Astrocyte (in vitro differentiated cells and primary cell): Measurements from ENCODE around the gene HSD17B8. TPM values are rescaled to one million over a fixed set of nuclear protein-coding genes. Genes with fewer than 3 reads are reported as not detected.
A peak's percentile ranks its signal among the peaks of the same experiment; 100 is the strongest.

Experiments used
- DNase-seq: peaks from one replicate; pipeline ENCODE4 v3.0.0-alpha.2; 2010; ENCODE audit warnings: low read depth
- FAIRE-seq: peaks from 2 replicates; lab custom pipeline; 2011; peaks lifted over from hg19 to GRCh38; lab: Jason Lieb, UNC
- H2AFZ ChIP-seq: 2 replicates; pipeline ENCODE4 v1.6.0; 2012; ENCODE audit warnings: low read depth, low read length, inconsistent platforms
- H3K27ac ChIP-seq: 2 replicates; pipeline ENCODE4 v1.5.1; 2011; ENCODE audit warnings: low read depth, low read length, inconsistent platforms
- H3K27me3 ChIP-seq: 2 replicates; pipeline ENCODE4 v1.6.0; 2011; ENCODE audit warnings: low read length, inconsistent platforms; ENCODE audit not compliant: insufficient read depth
- H3K36me3 ChIP-seq: 2 replicates; pipeline ENCODE4 v1.5.1; 2011; ENCODE audit warnings: low read length, inconsistent platforms; ENCODE audit not compliant: insufficient read depth
- H3K4me1 ChIP-seq: 2 replicates; pipeline ENCODE4 v1.5.1; 2011; ENCODE audit warnings: low read length, inconsistent platforms; ENCODE audit not compliant: insufficient read depth
- H3K4me2 ChIP-seq: 2 replicates; pipeline ENCODE4 v1.6.0; 2012; ENCODE audit warnings: low read length, inconsistent platforms
- H3K4me3 ChIP-seq: 2 replicates; pipeline ENCODE4 v1.5.1; 2011; ENCODE audit warnings: low read depth, mild to moderate bottlenecking, low read length, inconsistent platforms; ENCODE audit not compliant: insufficient read depth
- H3K79me2 ChIP-seq: 2 replicates; pipeline ENCODE4 v1.6.0; 2012; ENCODE audit warnings: mild to moderate bottlenecking, low read length, inconsistent platforms; ENCODE audit not compliant: insufficient read depth
- H3K9ac ChIP-seq: 2 replicates; pipeline ENCODE4 v1.6.0; 2012; ENCODE audit warnings: mild to moderate bottlenecking, low read length, inconsistent platforms
- H3K9me3 ChIP-seq: 2 replicates; pipeline ENCODE4 v1.5.1; 2012; ENCODE audit warnings: low read depth, mild to moderate bottlenecking, low read length, inconsistent platforms; ENCODE audit not compliant: insufficient read depth
- H4K20me1 ChIP-seq: 2 replicates; pipeline ENCODE4 v1.6.0; 2012; ENCODE audit warnings: low read length, inconsistent platforms; ENCODE audit not compliant: insufficient read depth
- H3K27ac Mint-ChIP-seq: one replicate; pipeline ENCODE4 v1.8.0; 2021; ENCODE audit warnings: mild to moderate bottlenecking, mixed read lengths; ENCODE audit not compliant: unreplicated experiment
- H3K27me3 Mint-ChIP-seq: one replicate; pipeline ENCODE4 v1.8.0; 2021; ENCODE audit warnings: low read depth, mixed read lengths; ENCODE audit not compliant: unreplicated experiment
- H3K36me3 Mint-ChIP-seq: one replicate; pipeline ENCODE4 v1.8.0; 2021; ENCODE audit warnings: low read depth, mixed read lengths; ENCODE audit not compliant: unreplicated experiment
- H3K4me1 Mint-ChIP-seq: one replicate; pipeline ENCODE4 v1.8.0; 2021; ENCODE audit warnings: low read depth, mixed read lengths; ENCODE audit not compliant: unreplicated experiment
- H3K4me3 Mint-ChIP-seq: one replicate; pipeline ENCODE4 v1.8.0; 2021; ENCODE audit warnings: mild to moderate bottlenecking, moderate library complexity, mixed read lengths; ENCODE audit not compliant: unreplicated experiment
- H3K9me3 Mint-ChIP-seq: one replicate; pipeline ENCODE4 v1.8.0; 2021; ENCODE audit warnings: mild to moderate bottlenecking, mixed read lengths; ENCODE audit not compliant: unreplicated experiment
- EZH2 ChIP-seq: IDR thresholded peaks from 2 replicates; pipeline ENCODE4 v1.6.1; 2012; ENCODE audit warnings: mild to moderate bottlenecking, low read length, inconsistent platforms; ENCODE audit not compliant: insufficient read depth
- total RNA-seq: library from RNA; stranded (reverse); gene quantifications from 2 replicates; pipeline ENCODE4 v1.2.1, GENCODE V29; 2021
- TF ChIP-seq, protein P1 (sequence below): IDR thresholded peaks from 2 replicates; pipeline ENCODE4 v1.5.1; 2011; ENCODE audit warnings: low read depth, mild to moderate bottlenecking, inconsistent platforms, low read length, moderate library complexity; ENCODE audit not compliant: insufficient read depth

HSD17B8 gene
- total RNA-seq, 1 donor from 2014 or later: 2.1 TPM

DNA sequence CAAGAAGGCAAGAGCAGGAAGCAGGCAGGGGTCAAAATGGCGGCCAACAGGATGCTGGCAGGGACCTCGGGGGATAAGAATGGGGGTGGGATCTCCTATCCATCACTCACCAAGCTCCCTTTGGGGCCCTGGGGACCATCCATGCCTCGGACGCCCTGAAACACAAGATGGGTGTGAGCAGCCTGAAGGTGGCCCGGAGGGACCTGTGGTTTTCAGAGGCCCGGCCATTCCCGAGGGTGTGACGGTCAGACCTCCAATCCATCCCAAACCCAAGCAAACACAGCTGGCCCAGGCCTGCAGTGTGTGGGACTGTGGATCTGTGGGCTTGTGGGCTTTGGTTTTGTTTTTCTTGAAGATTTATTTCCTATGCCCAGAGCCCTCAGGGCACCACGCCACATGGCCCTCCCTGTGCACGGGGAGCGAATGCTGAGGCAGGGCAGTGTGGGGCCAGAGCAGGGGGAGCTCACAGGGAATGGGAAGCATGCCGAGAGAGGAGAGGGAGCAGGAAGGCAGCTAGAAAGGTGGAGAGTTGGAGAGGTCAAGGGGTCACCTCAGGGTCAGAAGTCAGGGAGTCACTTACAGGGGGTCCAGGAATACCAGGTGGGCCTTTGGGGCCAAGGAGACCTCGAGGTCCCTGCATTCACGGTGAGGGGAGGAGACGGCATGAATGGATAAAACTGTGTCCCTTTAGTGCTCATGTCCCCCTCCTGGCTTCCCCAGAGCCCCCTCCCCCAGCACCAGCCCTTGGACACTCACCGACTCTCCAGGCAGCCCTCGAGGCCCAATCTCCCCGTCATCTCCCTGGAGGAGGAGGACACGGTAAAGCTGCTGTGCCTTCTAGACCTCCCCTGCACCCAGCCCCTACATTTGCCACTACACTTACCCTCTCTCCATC, 26.7 kb upstream of the HSD17B8 start:
- Mint-ChIP-seq H3K4me1 (no peaks in the 10 kb centered on the region), H3K9me3 (no peaks in the 10 kb centered on the region), H3K27me3 (peaks cover 37% of the 10 kb centered on the region), H3K36me3 (peaks cover 9% of the 10 kb centered on the region), H3K4me3 (no peak overlapping the region), H3K27ac (no peak overlapping the region)
- Histone ChIP-seq H3K27me3 (no peaks in the 10 kb centered on the region), H4K20me1 (no peaks in the 10 kb centered on the region), H3K9me3 (no peaks in the 10 kb centered on the region), H3K4me2 (no peak overlapping the region), H3K4me1 (no peaks in the 10 kb centered on the region), H3K27ac (no peak overlapping the region), H2AFZ (no peak overlapping the region), H3K9ac (no peak overlapping the region), H3K4me3 (no peak overlapping the region), H3K36me3 (no peaks in the 10 kb centered on the region), H3K79me2 (no peaks in the 10 kb centered on the region)
- no peak for FAIRE-seq
- no peak for DNase-seq
- TF ChIP-seq EZH2: no peak
- TF ChIP-seq, protein P1, sequence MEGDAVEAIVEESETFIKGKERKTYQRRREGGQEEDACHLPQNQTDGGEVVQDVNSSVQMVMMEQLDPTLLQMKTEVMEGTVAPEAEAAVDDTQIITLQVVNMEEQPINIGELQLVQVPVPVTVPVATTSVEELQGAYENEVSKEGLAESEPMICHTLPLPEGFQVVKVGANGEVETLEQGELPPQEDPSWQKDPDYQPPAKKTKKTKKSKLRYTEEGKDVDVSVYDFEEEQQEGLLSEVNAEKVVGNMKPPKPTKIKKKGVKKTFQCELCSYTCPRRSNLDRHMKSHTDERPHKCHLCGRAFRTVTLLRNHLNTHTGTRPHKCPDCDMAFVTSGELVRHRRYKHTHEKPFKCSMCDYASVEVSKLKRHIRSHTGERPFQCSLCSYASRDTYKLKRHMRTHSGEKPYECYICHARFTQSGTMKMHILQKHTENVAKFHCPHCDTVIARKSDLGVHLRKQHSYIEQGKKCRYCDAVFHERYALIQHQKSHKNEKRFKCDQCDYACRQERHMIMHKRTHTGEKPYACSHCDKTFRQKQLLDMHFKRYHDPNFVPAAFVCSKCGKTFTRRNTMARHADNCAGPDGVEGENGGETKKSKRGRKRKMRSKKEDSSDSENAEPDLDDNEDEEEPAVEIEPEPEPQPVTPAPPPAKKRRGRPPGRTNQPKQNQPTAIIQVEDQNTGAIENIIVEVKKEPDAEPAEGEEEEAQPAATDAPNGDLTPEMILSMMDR: no peak

DNA sequence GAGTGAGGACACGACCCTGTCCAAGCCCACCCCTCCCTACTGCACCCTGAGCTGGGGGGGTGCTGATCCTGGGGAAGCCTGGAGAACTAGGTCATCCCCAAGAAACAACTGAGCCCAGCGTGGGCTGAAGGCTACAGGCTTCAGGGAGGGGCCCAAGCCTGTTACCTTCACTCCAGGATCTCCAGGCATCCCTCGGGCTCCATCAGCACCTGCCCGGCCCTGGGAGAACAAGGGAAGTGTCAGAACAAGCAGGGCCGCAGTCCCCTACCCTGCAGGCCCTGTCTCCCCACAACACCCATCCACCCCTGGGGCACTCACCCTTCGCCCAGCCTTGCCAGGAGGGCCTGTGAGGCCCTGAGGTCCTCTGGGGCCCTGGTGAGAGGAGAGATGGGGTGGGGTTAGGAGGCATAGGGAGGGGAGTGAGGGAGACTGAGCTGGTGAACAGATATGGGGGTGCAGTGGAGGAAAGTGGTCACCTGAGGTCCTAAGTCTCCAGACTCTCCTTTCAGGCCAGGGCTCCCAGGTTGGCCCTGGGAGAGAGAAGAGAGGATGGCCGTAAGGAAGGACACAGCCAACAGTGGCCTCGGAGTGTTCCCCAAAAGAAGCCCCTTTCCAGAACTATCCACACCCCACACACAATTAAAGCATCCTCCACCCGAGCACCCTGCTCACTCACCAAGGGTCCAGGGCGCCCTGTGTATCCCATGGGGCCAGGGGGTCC, 25.5 kb upstream of the HSD17B8 start:
- H3K4me3 Mint-ChIP-seq: no peak overlapping the region
- no peaks in the 10 kb centered on the region for H3K9me3 ChIP-seq
- H3K9ac ChIP-seq: no peak overlapping the region
- H3K4me1 ChIP-seq: no peaks in the 10 kb centered on the region
- DNase-seq: no peak
- H3K27me3 Mint-ChIP-seq: peaks cover 32% of the 10 kb centered on the region
- no peak for TF ChIP-seq EZH2
- no peak overlapping the region for H3K27ac Mint-ChIP-seq
- H3K4me2 ChIP-seq: no peak overlapping the region
- H3K36me3 ChIP-seq: no peaks in the 10 kb centered on the region
- no peaks in the 10 kb centered on the region for H3K79me2 ChIP-seq
- no peaks in the 10 kb centered on the region for H3K27me3 ChIP-seq
- H3K4me1 Mint-ChIP-seq: no peaks in the 10 kb centered on the region
- peaks cover 2% of the 10 kb centered on the region for H3K9me3 Mint-ChIP-seq
- H2AFZ ChIP-seq: no peak overlapping the region
- H3K27ac ChIP-seq: no peak overlapping the region
- no peak for FAIRE-seq
- H3K36me3 Mint-ChIP-seq: peaks cover 9% of the 10 kb centered on the region
- no peaks in the 10 kb centered on the region for H4K20me1 ChIP-seq
- no peak overlapping the region for H3K4me3 ChIP-seq

DNA sequence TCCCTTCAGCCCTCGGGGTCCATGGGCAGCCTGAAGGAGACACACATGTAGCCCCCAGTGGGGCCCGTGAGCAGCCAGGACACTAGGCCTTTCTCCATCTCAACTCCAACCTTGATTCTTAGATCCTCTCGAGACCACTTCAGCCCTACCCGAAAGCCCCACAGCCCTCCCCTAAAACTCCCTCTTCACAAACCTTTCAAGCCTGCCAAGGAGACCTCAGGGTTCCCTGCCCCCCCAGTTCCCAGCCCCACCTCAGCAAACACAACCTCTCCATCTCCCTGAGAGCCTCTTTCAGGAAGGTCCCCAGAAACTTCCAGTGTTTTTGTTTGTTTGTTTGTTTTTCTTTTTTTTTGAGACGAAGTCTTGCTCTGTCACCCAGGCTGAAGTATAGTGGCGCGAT, 23.3 kb upstream of the HSD17B8 start:
- Mint-ChIP-seq H3K36me3 (peaks cover 11% of the 10 kb centered on the region), H3K27me3 (peaks cover 21% of the 10 kb centered on the region), H3K4me1 (no peaks in the 10 kb centered on the region), H3K27ac (peak overlapping the region; percentile 3), H3K9me3 (peaks cover 2% of the 10 kb centered on the region), H3K4me3 (no peak overlapping the region)
- Histone ChIP-seq H3K27ac (no peak overlapping the region), H3K4me3 (no peak overlapping the region), H3K9me3 (no peaks in the 10 kb centered on the region), H3K9ac (no peak overlapping the region), H3K79me2 (no peaks in the 10 kb centered on the region), H3K4me1 (no peaks in the 10 kb centered on the region), H3K27me3 (no peaks in the 10 kb centered on the region), H2AFZ (no peak overlapping the region), H3K36me3 (no peaks in the 10 kb centered on the region), H4K20me1 (no peaks in the 10 kb centered on the region), H3K4me2 (no peak overlapping the region)
- no peak for DNase-seq
- no peak for FAIRE-seq
- TF ChIP-seq EZH2: no peak
